ENCODE results near the gene KLHL8.
"Not testable (repeated sequence)": the region's sequence is repeated elsewhere in the genome, so short reads cannot be mapped to it uniquely, and the experiment has no call there.

KLHL8 gene

DNA sequence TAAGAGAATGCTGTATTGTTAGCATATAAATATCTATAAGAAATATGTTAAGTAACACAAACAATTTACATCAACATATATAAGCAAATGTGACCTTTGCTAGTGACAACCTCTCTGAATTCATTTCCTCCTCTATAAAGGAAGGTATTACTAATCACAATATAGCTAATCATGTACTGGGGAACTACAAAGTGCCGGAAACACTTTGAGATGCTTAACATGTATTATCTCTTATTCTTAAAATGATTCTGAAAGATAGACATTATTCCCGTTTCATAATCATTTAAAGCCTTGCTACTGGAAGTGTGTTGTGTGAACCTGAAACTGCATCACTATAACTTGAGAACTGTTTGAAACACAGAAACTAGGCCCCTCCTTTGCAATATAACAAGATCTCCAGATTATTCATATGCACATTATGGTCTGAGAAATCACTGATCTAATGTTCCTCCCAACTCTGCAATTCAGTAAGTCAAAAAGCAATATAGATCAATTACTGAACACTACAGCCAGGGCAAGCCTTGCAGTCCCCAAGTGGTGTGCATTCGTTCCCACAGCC is 54.0 kb downstream of the KLHL8 start:
- no peak for DNase-seq

DNA sequence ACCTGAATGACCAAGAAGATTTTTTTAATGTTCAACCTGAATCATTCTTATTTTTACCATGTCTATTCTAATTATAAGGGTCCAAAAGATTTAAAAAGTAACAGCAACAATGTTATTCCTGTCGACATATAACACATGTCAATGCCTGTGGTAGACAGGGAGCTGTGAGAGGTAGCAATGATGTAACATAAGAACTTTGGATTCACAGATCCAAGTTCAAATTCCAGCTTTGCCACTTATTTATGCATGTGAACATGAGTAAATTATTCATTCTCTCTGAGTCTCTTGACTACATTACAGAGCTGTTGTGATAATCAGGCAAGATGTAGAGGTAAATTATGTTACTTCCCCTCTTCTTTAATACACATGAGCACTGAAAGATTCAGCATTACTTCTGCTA is 54.5 kb downstream of the KLHL8 start:
- DNase-seq = no peak

DNA sequence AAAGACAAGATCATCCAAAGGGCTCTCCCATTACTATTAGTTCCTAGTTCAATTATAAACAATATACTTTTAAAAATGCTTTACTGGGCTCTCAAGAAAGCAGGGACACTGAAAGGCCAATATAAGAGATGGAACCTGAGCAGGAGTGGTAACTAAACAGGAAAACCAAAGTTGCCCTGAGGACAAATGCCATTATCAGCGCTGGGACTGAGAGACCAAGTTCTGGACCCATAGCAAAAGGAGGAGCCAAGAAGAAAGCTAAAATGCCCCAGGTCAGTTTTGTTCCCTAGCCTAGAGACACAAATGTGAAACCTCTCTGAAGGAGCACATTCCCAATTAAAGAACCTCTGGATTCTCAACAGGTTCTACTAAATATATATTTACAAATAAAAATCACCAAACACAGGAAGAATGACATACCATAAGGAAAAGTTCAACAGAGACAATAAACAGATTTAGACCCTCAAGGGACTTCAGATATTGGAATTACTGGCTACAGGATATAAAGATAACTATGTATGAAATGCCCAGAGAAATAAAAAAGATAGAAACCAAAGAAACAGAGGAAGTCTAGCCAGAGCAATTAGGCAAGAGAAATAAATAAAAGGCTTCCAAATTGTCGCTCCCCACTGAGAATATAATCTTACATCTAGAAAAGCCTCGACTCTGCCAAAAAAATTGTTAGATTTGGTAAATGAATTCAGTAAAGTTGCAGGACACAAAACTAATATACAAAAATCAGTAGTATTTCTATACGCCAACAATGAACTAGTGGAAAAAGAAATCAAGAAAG is 67.1 kb downstream of the KLHL8 start:
- DNase-seq = no peak

DNA sequence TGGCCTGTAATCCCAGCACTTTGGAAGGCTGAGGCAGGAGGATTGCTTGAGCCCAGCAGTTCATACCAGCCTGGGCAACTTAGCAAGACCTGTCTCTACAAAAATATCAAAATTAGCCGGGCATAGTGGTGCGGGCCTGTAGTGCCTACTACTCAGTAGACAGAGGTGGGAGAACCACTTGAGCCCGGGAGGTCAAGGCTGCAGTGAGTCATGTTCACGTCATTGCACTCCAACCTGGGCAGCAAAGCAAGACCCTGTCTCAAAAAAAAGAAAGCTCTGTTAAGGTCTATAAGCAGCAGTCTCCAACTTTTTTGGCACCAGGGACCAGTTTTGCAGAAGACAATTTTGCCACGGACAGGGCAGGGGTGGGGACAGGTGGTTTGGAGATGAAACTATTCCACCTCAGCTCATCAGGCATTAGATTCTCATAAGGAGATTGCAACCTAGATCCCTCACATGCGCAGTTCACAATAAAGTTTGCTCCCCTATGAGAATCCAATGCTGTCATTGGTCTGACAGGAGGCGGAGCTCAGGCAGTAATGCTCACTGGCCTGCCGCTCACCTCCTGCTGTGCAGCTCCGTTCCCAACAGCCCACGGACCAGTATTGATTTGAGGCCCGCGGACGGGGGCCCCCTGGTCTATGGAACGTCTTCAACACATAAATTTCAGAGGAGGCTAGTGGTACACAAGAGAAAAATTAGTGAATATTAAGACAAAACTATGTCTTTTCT is 67.9 kb downstream of the KLHL8 start:
- no peak for DNase-seq

DNA sequence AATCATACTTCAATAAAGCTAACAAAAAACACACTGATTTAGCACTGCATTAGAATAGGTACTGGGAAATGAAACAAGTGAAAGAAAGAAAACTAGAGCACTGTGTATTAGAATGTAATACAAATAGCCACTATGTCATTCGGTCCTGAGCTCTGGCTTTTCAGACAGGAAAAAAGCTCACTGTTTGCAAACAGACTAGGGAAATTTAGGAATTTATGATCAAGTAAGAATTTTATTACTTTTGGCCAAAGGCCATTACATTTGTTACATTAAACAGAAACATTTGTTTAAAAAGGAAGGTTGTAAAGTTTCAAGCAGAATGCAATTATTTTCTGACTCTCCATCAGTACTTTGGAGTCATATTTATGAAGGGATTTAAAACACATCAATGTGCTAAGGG is 68.7 kb downstream of the KLHL8 start:
- DNase-seq = no peak

DNA sequence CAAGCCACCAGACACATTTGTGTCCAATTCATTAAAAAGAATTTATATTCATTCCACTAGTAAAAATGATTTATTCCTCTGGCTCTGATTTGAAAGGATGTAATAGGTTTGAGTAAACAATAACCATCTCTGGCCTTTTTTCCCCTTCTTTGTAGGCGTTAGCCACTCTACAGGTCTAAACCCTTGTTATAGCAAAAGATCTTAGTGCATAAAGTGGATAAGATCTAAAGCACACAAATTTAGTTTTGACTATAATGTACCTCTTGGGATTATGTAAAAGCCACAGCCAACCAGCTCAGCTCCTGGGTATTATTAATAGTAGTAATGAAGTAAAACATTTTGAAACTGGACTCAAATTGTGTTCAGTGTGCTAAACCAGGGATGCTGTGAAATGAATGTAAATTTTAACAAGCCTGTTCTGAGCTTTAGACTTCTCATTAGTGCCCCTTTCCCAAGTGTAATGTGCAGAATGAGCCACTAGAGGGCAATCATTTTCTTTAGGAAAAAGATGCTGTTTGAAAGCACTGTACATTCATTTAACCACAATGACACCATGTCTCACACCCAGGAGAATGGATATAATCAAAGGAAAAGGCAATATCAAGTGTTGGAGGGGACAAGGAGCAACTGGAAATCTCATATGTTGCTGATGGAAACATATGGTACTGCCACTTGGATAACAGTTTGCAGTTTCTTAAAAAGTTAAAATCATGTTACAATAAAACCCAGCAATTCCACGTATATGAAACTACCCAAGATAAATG is 69.7 kb downstream of the KLHL8 start:
- peak; percentile 36 for DNase-seq

DNA sequence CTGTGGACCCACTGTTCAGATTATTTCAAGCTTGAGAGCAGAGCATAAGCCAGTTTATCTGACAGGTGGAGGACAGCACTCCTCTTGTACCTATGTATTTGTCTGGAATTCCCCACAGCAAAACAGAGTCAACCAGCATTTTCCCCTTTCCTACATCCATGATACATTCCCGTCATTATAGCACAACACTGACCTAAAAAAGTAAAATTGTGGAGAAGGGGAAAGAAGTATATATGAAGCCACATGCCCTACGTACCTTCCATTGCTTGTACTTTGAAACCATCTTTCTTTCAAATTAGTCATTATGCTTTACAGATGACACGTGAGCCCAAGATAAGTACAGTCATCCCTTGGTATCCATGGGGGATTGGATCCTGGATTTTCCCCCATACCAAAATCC is 73.3 kb downstream of the KLHL8 start:
- no peak for DNase-seq

DNA sequence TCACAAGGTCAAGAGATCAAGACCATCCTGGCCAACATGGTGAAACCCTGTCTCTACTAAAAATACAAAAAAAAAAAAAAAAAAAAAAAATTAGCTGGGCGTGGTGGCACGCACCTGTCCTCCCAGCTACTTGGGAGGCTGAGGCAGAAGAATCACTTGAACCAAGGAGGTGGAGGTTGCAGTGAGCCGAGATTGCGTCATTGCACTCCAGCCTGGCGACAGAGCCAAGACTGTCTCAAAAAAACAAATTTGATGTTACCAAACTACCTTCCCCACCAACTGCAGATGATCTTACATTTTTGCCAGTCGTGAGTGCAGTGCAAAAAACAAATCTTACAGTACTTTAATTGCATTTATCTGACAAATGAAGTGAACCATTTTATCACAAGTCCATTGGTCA is 74.5 kb downstream of the KLHL8 start:
- DNase-seq = not testable (repeated sequence)

DNA sequence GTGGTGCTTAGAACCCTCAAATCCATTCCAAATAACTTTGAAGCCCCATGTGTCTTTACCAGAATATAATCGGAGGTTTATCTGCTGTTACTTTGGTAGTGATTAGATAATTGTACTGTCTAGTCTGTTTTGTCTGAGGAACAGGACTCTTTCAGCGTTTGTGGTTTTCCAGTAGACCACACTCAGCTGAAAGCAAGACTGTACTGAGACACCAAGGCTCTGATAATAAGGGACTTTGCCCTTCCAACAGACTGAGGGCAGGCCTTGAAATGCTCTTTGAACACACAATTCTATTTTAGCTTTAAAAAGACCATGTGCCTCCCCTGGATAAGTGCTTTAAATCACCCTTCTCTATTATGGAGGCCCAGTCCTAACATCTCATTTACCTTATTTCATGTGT is 76.1 kb downstream of the KLHL8 start:
- DNase-seq = no peak

DNA sequence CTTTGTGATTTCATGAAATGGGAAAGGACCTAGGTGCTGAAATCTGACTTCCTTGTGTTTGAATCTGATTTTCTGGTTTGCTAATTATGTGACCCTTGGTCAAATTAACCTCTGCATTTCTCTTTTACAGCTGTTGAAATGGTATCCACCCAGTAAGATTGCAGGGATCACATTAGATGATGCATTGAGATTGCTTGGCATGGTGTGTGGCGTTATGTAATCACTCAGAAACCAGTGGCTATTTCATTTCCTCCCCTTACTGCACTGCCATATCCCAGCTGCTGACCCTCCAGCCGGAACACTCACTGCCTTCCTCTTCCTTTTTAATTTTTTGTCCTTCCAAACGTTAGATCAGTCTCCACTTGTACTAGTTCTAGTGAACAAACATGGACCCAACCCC is 79.0 kb downstream of the KLHL8 start:
- no peak for DNase-seq

DNA sequence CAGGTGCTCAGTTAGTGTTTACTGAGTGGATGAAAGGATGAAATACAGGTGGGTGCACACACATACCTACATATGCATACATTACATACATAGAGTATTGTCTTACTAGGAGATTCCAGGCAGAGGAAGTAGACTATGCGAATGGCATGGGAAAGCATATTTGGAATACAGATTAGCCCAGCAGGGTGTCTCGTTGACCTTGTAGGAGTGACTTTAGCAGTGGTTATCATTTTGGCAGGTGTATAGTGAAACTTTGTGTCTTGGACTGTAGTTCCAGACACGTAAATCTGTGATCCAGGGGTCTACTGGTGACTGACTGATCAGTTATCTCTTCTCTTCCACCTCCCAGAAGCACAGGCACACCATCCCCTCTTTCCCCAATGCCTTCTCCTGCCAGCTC is 86.3 kb downstream of the KLHL8 start:
- no peak for DNase-seq

DNA sequence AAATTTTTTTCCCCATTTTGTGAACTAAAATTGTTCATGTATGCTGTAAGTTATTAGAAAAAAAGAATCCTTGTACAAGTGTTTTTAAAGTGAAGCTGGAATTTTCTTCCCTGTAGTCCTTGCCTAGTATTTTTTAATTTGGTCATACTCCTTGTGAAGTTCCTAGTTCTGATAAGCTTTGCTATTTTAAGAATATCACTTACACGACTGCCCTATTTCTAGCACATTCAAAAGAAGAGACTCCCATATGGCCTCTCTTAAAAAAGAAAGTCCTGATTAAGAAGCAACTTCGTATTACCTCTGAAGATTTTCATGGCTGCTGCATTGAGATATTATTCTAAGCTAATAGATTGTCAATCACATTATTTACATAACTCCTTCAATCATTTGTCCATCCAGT is 87.2 kb downstream of the KLHL8 start:
- no peak for DNase-seq

DNA sequence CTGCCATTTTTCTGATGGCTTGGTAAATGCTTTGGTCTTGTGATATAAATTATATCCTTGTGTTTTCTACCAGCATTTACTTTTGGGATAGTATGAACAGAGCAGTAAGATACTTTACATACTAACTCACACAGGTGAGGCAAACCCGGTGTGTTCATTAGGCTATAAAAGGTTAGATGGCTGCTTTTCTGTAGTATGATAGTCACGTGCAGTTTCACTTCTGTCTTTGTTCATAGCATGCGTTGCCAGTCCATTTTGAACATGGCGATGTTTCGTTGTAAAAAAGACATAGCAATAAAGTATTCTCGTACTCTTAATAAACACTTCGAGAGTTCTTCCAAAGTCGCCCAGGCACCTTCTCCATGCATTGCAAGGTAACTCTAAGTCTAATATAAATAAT is 88.4 kb downstream of the KLHL8 start:
- no peak for DNase-seq

DNA sequence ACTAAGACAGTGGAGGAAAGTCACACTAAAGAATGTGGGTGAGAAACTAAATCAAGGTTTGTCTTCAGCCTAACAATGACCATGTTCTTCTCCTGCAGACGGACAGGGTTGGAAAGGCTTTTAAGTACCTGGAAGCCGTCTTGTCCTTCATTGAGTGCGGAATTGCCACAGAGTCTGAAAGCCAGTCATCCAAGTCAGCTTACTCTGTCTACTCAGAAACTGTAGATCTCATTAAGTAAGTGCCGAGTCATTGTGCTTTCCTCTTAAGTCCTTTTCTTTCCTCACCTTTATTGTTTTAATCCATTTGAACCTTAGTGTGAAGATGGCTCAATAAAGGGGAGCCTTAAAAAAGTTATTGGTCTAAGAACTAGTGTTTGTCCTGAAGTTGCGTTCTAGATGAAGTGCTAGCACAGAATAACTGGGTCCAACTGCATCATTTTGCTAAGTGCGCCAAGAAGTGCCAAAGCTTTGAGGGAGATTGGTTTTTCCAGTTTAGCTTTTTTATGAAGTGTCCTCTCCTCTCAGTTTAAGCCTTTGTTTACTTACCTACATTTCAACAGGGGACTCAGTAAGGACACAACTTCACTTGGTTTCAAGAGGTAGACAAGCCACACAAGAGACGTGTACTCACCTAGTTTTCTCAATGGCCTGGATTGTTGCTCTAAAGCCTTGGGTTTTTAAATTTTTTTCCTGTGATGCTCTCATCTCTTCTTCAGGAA is 89.3 kb downstream of the KLHL8 start:
- no peak for DNase-seq

DNA sequence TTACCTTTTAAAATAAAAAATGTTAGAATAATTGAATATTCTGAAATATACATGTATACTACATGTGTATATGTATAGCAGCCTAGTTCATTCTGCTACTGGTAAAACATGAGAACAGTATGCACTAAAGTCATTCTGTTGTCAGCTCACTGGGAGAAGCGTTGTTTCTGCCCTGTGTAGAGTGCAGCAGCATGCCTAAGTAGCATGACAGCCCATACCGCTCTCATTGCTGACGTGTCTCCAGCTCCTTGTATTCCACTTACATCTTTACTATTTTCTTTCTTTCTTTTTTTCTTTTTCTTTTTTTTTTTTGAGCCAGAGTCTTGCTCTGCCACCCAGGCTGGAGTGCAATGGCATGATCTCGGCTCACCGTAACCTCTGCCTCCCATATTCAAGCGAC is 90.7 kb downstream of the KLHL8 start:
- DNase-seq = no peak

DNA sequence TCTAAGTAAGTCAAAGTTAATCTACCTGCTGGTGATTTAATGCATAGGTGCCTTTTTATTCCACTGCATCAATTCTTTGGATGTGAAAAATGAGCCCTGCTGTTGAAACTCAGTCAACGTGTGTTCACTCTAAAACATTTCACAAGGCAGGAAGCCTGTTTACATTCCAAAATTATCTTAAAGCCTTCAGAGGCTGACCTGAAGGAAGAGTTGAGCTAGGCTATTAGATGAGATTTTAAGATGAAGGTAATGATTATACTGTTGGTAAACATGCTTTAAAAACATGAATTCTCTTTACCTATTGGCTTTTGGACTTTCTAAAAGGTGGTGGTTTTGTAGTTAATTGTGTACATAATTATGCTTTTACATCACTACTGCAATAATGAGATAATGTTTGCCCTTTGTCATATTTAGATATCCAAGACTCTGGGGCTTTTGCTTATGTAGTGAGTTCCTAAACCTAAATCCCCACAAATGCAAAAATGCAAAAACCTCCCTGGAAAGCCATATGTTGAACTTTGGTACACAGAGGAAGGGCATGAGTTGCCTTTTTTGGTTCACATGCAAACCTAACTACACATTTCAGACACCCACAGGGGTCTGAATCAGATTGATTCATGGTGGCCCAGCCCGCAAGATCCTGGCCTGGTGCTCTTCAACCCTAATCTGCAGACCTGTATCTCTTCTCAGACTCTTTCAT is 92.3 kb downstream of the KLHL8 start:
- no peak for DNase-seq

DNA sequence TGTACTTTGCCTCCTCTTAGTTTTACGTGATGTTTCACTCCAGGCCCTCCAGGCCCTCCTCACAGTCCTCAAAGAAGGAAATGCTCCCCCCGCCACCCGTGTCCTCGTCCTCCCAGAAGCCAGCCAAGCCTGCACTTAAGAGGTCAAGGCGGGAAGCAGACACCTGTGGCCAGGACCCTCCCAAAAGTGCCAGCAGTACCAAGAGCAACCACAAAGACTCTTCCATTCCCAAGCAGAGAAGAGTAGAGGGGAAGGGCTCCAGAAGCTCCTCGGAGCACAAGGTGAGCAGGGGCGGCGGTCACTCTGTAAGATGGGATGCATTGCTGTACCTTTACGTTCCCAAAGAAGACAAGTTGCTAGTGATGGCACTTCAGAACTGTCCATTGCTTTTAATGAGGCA is 94.4 kb downstream of the KLHL8 start:
- no peak for DNase-seq

DNA sequence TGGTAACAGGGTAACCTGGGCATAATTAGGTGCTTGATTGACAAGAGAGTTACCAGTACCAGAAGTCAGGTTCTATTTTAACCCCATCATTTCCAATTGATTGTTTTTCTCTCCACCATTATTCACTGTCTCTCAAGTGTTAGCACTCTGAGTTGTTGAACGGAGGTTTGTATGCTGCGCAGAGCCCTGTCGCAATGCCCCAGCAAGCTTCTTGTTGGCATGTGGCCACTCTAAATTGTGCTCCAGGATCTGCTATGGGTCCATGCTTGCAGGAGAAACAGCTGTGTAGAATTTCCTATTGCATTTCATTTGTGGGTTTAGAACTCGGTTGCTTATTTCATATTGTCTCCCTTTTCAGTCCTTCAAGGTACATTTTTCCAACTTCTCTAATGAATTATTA is 98.2 kb downstream of the KLHL8 start:
- no peak for DNase-seq

DNA sequence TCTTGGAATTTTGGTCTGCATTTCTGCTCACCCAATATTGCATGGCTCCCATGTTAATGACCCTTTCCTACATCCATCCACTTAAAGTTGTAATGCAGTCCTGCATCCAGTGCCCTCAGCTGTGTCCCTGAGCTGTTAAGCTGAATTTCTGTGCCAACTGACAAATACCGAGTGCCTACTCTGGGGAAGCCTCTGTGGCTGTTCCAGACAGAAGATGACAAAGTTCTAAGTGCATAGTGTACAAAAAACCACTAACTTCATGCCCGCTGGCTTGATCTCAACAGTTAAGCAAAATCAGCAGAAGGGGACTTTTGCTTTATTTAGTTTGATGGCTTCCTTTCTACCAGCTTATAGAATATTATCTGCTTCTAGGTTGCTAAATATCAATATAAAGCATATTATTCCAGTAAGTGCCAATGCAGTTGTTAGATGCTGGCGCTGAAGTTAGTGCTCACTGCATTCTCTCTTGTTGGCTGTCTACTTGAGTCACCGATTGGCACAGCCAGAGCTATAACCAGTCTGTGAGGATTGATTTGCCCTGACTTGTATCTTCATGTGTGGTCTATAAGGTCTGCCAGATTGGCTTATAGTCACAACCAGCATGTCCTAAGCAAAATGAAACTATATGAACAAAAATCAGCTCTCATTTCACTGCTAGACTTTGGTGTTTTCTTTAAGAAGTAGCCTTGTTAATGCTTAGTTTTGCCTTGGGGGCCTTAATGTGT is 98.9 kb downstream of the KLHL8 start:
- DNase-seq = no peak

DNA sequence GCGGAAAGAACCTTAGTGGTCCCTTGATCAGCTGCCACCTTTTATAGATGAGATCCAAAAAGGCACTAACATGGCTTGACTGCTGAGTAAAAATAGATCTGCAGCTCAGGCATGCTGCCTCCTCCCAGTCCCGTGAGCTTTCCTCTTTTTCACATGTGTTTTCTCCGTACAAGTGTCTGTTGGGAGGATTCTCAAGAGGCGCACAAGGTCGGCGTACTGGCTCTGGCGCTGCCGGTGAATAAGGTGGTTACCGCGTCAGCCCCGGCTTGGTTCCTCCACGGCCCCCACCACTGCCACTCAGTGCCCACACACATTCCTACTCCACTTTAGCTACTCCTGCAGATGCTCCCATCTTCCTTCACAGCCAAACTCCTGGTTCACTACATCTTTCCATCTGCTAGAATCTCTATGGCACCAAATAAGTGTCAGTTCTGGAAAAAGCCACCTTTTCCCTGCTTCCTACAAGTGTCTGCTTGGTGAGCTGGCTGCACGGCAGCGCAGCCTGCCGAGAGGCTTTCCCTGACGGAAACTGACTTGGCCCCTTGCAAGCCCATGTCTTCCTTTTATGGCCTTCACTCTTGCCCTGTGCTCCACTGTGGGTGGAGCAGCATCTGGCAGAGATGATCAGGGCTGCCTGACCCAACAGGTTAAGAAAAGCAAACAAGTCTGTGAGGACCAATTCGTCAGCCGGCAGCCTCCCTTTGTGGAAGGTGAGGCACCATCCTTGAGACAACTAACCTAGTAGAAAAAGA is 99.8 kb downstream of the KLHL8 start:
- no peak for DNase-seq

DNA sequence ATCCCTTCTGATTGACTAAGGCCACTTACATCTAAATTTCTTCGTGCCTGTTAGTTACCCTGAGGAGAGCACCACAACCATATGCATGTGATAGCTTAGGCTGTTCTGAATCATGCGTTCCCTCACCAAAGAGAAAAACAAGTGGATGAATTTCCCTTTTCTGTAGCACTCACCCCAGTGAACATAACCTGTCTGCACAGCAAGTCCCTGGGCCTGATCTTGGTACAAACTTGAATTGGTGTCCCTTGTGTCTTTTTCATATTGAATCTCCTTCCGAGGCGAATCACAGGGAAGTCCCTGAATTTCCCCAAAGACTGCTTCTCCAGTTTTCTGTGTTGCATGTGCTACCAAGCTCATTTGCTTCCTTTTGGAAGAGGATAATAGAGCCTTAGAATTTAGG is 100.4 kb downstream of the KLHL8 start:
- no peak for DNase-seq
